ENCODE results near the gene KLHL30.

KLHL30 gene

DNA sequence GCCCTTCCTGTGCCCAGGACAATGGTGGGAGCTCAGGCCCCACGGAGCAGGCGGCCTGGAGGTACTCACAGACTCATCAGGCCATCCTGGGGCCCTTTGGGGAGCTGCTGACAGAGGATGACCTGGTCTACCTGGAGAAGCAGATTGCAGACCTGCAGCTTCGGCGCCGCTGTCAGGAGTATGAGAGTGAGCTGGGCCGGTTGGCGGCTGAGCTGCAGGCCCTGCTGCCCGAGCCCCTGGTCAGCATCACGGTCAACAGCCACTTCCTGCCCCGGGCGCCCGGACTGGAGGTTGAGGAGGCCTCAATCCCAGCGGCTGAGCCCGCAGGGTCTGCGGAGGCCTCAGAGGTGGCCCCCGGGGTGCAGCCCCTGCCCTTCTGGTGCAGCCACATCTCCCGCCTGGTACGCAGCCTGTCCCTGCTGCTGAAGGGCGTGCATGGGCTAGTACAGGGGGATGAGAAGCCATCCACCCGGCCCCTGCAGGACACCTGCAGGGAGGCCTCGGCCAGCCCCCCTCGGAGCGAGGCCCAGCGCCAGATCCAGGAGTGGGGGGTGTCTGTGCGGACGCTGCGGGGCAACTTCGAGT is 8.3 kb upstream of the KLHL30 start:
- no peak for DNase-seq (ENCODE audit: low read depth, low spot score)

DNA sequence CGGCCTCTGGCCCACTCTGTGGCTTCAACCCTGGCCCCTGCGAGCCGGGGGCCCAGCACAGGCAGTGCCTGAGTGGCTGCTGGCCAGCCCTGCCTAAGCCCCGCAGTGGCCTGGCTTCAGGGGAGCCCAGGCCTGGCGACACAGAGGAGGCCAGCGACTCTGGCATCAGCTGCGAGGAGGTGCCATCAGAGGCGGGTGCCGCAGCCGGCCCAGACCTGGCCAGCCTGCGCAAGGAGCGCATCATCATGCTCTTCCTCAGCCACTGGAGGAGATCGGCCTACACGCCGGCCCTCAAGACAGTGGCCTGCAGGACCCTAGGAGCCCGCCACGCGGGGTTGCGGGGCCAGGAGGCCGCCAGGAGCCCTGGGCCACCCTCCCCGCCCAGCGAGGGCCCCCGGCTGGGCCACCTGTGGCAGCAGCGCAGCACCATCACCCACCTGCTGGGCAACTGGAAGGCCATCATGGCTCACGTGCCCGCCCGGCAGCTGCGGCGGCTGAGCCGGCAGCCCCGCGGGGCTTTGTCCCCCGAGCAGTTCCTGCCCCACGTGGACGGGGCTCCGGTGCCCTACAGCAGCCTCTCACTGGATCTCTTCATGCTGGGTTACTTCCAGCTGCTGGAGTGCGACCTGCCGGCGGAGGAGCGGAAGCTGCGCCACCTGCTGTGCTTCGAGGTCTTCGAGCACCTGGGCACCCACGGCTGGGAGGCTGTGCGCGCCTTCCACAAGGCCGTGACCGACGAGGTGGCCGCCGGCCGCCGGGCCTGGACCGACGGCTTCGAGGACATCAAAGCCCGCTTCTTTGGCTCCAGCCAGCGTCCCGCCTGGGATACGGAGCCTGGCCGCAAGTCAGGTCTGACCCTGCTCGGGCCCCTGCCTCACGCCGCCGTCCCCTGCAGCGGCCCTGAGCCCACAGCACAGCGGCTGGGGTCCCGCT is 7.5 kb upstream of the KLHL30 start:
- DNase-seq (ENCODE audit: low read depth, low spot score), result no peak

DNA sequence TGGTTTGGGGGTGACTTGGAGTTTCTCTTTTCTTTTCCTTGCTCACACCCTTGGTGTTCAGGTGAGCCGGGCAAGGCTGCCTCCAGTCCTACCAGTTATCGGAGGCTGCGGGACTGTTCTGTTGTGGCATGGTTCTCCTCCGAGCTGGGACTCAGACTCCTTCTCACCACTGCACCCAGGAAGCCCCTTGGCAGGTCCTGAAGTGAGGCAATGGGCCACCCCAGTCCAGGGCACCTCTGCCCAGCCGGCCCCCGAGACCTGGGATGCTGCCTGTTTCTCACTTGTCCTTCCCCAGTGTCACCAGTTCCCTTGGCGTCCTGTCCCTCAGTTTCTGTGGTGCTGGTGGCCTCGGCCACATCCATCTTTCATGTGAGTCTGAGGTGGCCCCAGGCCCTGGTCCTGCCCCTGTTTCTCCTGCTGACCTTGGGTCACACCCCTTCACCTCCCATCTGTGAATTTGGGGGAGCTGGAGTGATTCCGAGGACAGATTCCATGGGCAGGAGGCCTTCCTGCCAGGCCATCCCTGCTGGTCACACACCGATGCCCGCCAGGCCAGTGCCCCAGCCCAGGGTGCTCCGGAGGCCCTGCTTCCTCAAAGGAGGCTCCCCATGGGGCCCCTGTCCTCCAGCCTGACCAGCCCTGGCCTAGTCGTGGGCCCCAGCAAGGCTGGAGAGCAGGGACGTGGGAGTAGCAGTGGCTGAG is 6.6 kb upstream of the KLHL30 start:
- DNase-seq (ENCODE audit: low read depth, low spot score), result no peak

DNA sequence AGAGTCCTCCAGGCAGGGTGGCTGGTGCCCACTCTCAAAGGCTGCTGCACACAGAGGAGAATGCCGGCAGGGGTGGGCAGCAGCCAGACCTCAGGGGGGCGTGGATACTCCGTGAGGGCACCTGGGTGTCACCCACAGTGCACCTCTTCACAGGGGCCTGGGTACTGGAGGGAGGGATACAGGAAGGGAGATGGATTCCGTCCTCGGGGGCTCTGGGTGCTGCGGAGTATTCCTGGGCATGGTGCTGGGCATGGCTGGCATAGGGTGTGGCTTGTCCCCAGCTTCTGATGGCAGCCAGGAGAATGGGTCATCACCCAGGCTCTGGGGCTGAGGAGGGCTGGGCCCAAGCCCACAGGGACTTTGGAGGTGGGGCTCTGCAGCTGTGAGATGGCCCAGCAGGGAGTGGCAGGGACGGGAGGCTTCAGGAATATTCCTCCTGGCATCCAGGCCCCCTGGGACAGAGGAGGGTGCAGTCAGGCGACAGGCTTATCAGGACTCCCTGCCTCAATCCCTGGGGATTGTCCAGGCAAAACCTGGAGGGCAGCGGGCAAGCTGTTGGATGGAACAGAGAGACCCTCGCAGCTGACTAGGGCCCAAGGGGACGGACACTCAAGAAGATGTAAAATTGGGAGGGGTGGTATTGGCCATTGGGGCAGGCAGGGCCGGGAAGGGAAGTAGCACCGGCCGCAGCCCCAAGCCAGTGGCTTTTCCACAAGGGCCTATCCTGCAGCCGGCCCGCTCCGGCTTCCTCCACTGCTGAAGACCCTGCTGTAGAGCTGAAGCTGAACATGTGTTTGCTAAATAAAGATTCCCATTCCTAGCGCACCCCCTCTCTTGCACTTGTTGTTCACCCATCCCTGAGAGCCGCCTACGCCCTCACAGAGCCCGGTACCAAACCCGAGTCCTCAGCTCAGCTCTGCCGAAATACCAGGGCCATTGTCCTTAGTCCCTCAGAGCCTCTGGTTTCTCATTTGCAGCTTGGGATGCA is 5.7 kb upstream of the KLHL30 start:
- DNase-seq (ENCODE audit: low read depth, low spot score), result no peak

DNA sequence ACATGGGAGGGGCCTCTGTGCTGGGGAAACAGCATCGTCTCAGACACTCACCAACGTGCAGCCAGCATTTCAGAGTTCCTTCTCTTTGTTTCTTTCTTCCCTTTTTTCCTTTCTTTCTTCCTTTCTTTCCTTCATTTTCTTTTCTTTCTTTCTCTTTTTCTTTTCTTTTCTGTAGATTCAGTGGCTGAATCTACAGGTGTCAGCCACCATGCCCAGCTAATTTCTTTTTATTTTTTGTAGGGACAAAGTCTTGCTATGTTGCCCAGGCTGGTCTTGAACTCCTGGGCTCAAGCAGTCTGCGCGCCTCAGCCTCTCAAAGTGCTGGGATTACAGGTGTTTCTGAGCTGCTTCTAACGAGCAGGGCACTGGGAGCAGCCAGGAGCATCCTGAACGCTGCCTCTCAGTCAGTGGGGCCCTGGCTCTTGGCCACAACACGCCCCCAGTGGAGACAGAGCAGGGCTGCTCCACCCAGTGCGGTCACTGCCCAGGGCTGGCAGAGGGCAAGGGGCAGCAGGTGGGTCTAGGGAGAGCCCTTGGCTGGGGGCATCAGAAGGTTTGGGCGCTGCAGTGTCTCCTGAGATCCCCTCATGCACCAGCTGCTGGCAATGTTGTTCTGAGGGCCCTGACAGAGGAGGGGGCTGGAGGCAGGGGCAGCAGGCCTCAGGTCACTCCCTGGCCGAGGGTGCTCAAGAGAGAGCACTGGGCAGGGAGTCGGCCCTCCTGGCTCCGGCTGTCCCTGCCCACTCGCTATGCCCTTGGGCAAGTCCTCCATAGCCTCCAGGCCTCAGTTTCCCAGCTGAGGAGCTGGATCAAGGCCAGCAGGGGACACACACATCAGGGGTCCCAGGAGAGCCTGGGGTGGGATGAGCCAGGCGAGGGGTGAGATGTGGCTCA is 4.7 kb upstream of the KLHL30 start:
- DNase-seq (ENCODE audit: low read depth, low spot score), result no peak

DNA sequence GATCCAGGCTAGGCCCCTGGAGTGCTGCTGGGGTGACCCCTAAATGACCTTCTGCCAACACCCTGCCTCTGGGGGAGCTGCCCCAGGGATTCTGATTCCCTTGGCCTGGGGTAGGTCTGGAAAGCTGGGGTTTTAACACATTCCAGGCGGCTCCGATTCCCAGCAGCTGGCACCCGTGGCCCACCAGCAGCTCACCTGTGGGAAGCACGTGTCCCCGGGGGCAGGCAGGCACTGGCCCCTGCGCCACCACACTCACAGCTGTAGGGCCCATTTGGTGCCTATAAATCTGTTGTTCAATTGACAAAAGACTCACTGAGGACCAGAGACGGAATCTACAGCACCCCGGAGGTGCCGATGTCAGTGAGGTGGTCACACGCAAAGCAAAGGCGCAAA is 4.1 kb upstream of the KLHL30 start:
- no peak for DNase-seq (ENCODE audit: low read depth, low spot score)

DNA sequence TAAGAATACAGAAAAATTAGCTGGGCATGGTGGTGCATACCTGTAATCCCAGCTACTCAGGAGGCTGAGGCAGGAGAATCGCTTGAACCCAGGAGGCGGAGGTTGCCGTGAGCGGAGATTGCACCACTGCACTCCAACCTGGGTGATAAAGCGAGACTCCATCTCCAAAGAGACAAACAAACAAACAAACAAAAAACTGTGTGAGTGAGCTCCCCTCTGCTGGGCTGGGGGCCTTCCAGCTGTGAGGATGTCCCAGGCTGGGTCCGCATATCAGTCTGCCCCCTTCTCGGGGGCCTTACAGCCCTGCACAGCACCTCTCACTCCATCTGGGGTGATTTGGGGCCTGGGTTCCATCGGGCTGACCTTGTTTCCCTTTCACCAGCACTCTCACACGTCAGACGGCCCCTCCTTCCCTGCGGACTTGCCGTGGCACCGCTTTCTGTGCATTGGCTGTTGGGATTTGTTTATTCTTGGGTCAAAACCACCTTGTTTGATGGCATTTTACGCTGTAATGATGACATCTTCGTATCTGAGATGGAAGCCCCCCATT is 2.8 kb upstream of the KLHL30 start:
- DNase-seq (ENCODE audit: low read depth, low spot score), result no peak

DNA sequence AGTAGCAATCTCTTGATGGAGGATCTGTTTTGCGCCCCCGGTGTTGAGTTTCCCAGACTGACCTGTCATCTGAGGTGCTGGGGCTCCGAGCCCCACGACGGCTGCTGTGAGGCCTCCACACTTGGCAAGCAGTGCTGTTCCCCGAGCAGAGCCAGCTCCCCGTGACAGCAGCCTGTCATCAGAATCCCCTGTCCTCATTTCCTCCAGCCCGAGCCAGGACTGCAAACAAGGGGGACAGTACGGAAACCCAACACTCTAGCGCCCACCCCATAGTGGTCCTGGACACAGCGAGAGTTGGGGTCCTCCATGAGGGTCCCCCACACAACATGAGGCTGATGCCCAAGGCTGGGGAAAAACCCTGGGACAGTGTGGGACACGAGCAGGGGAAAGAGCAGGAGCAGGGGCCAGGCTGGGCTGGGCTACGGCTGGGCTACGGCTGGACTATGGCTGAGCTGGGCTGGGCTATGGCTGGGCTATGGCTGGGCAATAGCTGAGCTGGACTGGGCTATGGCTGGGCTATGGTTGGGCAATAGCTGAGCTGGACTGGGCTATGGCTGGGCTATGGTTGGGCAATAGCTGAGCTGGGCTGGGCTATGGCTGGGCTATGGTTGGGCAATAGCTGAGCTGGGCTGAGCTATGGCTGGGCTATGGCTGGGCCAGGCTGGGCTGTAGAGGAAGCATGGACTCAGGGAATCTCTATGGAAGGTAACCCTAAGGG is 1.5 kb upstream of the KLHL30 start:
- DNase-seq (ENCODE audit: low read depth, low spot score), result no peak

DNA sequence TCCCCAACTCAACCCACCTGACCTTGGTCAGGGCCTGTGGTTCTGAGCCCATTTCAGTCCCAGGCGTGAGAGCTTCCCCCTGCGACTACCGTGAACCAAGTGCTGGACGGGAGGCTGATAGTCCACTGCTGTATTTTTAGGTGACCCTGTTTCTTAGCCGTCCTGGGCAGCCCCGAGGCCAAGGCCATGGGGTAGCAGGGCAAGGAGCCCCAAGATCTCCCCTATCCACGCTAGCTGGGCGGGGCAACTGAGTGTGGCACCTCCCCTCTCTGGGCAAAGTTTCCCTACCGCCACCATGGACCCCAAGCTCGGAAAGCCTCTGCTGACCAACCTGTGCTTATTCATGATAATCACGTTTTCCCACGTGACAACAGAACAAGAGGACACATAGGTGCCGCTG is 583 bp upstream of the KLHL30 start:
- DNase-seq (ENCODE audit: low read depth, low spot score), result no peak

DNA sequence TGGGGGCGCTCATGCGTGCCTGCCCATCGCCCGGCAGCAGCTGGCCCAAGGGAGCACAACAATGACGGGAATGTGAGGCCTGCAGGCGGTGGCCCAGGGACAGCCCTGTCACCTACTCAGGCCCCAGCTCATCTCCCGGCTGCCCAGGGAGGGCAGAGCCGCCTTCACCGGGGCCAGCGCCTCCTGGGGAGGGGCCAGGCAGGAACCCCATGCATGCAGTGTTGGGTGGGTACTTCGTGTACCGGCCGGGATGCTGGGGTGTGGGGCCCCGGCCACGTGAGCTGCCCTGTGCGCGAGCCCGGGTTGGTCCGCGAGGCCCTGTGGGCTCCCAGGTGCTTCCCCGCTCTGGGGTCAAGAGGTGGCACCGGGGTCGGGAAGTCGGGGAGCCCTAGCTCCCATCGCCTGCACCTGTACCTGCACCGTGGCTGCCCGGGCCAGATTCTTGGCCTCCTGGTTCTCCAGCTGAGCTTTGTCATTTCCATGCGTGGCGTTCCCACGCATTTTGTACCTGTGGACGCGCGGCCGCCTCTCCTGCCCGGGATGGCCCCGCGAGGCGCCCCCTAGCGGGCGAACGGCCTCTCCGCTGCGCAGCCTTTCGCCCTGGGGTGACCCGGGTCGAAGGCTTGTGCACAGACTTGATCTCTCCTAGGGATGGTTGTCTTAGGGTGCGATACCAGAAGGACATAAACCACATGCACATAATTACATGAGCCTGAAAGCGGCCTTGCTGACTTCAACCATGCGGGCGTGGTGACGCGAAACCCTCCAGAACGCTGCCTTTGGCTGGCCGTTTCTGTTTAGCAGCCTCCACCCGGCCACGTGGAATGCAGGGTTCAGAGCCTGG is 950 bp downstream of the KLHL30 start:
- no peak for DNase-seq (ENCODE audit: low read depth, low spot score)

DNA sequence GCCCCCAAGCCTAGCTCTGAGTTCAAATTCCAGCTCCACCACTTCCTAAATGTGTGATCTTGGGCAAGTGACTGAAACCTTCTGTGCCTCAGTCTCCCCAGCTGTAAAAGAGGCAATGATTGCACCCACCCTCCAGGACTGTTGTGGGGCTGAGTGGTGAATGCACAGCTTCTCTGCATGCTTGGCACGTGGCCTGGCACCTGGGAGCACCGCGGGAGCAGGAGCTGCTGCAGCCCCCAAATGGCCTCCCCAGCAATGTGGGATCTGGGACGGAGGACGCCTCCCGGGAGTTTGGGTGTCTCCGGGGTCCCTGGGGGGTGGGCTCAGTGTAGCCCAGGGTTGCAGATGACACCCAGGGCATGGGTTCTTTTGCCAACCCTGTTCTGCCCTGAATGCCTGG is 1.6 kb downstream of the KLHL30 start:
- no peak for DNase-seq (ENCODE audit: low read depth, low spot score)

DNA sequence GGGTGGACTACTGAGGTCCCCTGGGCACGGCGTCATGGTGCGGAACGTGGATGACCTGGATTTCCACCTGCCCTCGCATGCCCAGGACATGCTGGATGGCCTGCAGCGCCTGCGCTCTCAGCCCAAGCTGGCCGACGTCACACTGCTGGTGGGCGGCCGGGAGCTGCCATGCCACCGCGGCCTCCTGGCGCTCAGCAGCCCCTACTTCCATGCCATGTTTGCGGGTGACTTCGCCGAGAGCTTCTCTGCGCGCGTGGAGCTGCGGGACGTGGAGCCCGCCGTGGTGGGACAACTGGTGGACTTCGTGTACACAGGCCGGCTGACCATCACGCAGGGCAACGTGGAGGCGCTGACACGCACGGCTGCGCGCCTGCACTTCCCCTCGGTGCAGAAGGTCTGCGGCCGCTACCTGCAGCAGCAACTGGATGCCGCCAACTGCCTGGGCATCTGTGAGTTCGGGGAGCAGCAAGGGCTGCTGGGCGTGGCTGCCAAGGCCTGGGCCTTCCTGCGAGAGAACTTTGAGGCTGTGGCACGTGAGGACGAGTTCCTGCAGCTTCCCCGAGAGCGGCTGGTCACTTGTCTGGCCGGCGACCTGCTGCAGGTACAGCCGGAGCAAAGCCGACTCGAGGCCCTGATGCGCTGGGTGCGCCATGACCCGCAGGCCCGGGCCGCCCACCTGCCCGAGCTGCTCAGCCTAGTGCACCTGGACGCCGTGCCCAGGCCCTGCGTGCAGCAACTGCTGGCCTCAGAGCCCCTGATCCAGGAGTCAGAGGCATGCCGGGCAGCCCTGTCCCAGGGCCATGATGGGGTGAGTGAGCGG is 2.5 kb downstream of the KLHL30 start:
- no peak for DNase-seq (ENCODE audit: low read depth, low spot score)

DNA sequence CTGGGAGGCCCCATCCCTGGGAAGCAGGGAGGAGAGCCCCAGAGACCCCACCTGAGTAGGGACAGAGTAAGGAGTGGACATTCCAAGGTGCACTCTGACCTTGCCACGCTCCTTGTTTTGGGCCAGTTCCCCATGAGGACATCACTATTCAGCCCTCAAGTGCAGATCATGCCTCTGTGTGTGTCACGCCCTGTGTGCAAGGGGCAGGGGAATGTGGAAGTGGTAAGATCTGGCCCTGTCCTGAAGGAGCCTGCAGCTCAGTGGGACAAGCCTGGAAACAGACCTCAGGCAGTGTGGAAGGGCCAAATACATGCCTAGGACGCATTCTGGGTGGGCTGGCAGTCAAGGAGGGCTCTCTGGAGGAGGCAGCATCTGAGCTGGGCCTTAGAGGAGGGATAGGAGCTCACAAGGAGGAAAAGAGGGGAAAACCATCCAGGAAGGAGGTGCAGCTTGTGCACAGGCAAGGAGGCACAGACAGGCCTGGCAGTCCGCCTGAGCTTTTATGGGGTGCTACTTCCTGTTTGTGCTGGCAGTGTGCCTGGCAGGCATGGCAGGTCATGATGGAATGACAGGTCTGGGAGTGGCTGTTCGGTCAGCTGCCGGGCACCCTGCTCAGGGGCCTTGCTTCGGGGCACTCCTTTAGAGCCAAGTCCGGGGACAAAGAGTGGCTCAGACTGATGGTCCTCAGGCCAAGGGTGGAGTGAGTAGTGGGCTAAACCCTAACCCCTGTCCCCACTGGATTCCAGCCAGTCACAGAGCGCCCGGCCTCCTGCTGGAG is 3.3 kb downstream of the KLHL30 start:
- DNase-seq (ENCODE audit: low read depth, low spot score), result no peak

DNA sequence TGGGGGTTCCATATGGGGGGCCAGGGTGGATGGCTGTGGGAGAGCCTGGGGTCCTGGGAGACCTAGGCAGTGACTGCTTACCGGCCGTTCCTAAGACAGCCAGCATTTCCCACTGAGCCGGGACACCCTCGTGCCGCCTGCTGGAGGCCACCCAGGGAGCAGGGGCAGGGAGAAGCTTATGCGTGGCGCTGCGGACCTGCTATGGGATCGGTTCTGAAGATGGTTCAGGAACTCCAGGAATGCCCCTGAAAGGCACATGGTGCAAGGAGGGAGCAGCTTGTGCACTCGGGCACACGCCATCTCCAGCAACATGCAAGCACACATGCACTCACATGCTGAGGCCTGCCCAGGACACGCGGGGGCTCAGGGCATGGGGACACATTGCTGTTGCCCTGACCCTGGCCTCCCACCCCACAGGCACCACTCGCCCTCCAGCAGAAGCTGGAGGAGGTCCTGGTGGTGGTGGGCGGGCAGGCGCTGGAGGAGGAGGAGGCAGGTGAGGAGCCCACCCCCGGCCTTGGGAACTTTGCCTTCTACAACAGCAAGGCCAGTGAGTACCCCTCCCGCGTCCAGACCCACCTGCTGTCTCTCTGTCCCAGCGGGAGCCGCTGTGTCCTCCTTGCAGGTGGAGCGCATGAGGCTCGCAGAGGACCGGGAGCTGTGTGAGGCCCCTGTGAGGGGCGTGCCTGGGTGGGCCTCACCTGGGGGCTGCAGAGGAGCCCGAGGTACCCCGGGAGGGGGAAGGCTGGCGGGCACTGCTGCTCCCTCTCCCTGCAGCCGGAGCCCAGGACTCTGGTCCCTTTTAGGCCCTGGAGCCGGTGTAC is 4.1 kb downstream of the KLHL30 start:
- no peak for DNase-seq (ENCODE audit: low read depth, low spot score)

DNA sequence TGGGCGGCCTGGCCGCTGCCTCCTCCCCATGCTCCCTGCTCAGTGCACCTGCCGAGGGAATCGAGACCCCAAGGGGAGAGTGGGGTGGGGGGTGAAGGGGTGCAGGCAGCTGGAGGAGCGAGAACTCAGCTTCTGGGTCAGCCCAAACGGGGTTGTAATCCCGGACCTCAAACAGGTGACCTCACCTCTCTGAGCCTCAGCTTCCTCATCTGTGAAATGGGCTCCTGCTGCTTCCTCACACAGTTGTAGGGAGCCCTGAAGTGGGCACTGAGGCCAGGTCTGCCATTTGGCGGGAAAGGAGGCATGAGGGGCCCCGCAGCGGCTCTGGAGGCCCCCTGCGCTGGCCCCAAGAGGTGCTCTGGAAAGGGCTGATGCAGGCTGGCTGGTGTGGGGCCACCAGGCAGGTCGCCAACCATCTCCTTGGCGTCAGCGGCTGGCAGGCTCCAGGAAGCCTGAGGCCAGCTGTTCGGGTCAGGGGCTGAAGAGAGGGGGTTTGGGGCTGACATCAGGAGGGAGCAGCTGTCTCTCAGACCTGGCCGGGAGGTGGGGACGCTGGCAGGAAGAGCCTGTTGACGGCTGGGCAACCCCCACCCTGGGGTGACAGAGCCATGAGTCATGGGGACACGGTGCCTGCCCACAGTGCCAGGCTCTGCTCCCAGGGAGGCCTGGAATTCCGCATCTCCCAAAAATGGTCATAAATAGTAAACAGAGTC is 4.9 kb downstream of the KLHL30 start:
- DNase-seq (ENCODE audit: low read depth, low spot score), result peak; percentile 70
